Calu3 (cell line): ENCODE data around the gene SLC7A5. TPM values are rescaled to one million over a fixed set of nuclear protein-coding genes. Genes with fewer than 3 reads are reported as not detected.
A peak's percentile ranks its signal among the peaks of the same experiment; 100 is the strongest.
"Not testable (repeated sequence)": the region's sequence is repeated elsewhere in the genome, so short reads cannot be mapped to it uniquely, and the experiment has no call there.

Experiments used
- BruUV-seq: library from RNA; stranded (reverse); fragments of 400-500 nt; replicated peaks from 2 replicates; lab custom pipeline; 2021; lab: Mats Ljungman, UMichigan
- CTCF ChIA-PET: fragments of 300-600 bp; sonication (Branson Sonifier 250); formaldehyde crosslinking; loops from one replicate; lab custom pipeline; 2022; ENCODE audit warnings: antibody characterized with exemption; lab: Charles Lee
- DNase-seq: peaks from one replicate; pipeline ENCODE4 v3.0.0; 2022
- H3K27ac Mint-ChIP-seq: one replicate; pipeline ENCODE4 v1.8.0; 2022; ENCODE audit warnings: mixed read lengths; ENCODE audit not compliant: unreplicated experiment
- H3K27me3 Mint-ChIP-seq: one replicate; pipeline ENCODE4 v1.8.0; 2022; ENCODE audit warnings: mixed read lengths; ENCODE audit not compliant: unreplicated experiment
- H3K36me3 Mint-ChIP-seq: one replicate; pipeline ENCODE4 v1.8.0; 2022; ENCODE audit warnings: mild to moderate bottlenecking, moderate library complexity, mixed read lengths; ENCODE audit not compliant: insufficient read depth, unreplicated experiment
- H3K4me1 Mint-ChIP-seq: one replicate; pipeline ENCODE4 v1.8.0; 2022; ENCODE audit warnings: mild to moderate bottlenecking, low read depth, mixed read lengths; ENCODE audit not compliant: unreplicated experiment
- H3K4me3 Mint-ChIP-seq: one replicate; pipeline ENCODE4 v1.8.0; 2022; ENCODE audit warnings: mild to moderate bottlenecking, low read depth, moderate library complexity, mixed read lengths; ENCODE audit not compliant: unreplicated experiment
- H3K9me3 Mint-ChIP-seq: one replicate; pipeline ENCODE4 v1.8.0; 2022; ENCODE audit warnings: low read depth, mixed read lengths; ENCODE audit not compliant: unreplicated experiment
- CTCF ChIP-seq: fragments of 200-600 bp; IDR thresholded peaks from one replicate; pipeline ENCODE4 v1.8.0; 2022; ENCODE audit warnings: antibody characterized with exemption; ENCODE audit not compliant: unreplicated experiment
- intact Hi-C: fragments of 100-400 bp; cut with micrococcal nuclease; formaldehyde crosslinking; loops from one replicate; pipeline ENCODE4 v1.10.0; 2022; ENCODE audit not compliant: unreplicated experiment
- total RNA-seq: library from RNA; stranded (reverse); gene quantifications from 2 replicates; pipeline ENCODE4 v1.2.3, GENCODE V29; 2022

Gene SLC7A5
- total RNA-seq, 1 experiment from 2014 or later: 501 TPM

GRCh38 chr16:87790292-87791100 lies 78.8 kb downstream of the SLC7A5 start:
- Mint-ChIP-seq H3K4me3 (no peak overlapping the region), H3K4me1 (peaks cover 20% of the 10 kb centered on the region), H3K27ac (peak overlapping the region; percentile 60), H3K9me3 (no peaks in the 10 kb centered on the region), H3K27me3 (no peaks in the 10 kb centered on the region), H3K36me3 (peaks cover 13% of the 10 kb centered on the region)
- no TSS peak for BruUV-seq
- no peak for TF ChIP-seq CTCF
- CTCF ChIA-PET: interaction anchor here (2.0 to 3.0 kb wide), 3 partner anchors 11 to 81 kb away, joined by 5 to 8 read pairs (median 7); no protein-coding TSS in a partner anchor
- intact Hi-C loops: no loop called here
- DNase-seq: no peak

GRCh38 chr16:87789437-87790291 lies 79.6 kb downstream of the SLC7A5 start:
- H3K4me3 Mint-ChIP-seq: peak overlapping the region; percentile 28
- TF ChIP-seq CTCF: no peak
- no peaks in the 10 kb centered on the region for H3K27me3 Mint-ChIP-seq
- intact Hi-C loops: no loop called here
- no peaks in the 10 kb centered on the region for H3K9me3 Mint-ChIP-seq
- peaks cover 20% of the 10 kb centered on the region for H3K4me1 Mint-ChIP-seq
- CTCF ChIA-PET: interaction anchor here (0.6 to 3.0 kb wide), 5 partner anchors 11 to 106 kb away, joined by 3 to 8 read pairs (median 5); no protein-coding TSS in a partner anchor
- H3K27ac Mint-ChIP-seq: peak overlapping the region; percentile 60
- BruUV-seq: no TSS peak
- DNase-seq: peak; percentile 56
- H3K36me3 Mint-ChIP-seq: peaks cover 13% of the 10 kb centered on the region

GRCh38 chr16:87788730-87789436 lies 80.4 kb downstream of the SLC7A5 start:
- intact Hi-C loops, H3K9me3 Mint-ChIP-seq, H3K27me3 Mint-ChIP-seq, DNase-seq, BruUV-seq, H3K4me3 Mint-ChIP-seq: not testable (repeated sequence)
- peaks cover 20% of the 10 kb centered on the region for H3K4me1 Mint-ChIP-seq
- H3K36me3 Mint-ChIP-seq: peaks cover 13% of the 10 kb centered on the region
- CTCF ChIA-PET: interaction anchor here (2.0 kb wide), 1 partner anchor 10 kb away, joined by 7 read pairs; no protein-coding TSS in a partner anchor
- H3K27ac Mint-ChIP-seq: peak overlapping the region; percentile 60

GRCh38 chr16:87787451-87788091 lies 81.7 kb downstream of the SLC7A5 start:
- CTCF ChIA-PET: interaction anchor here (0.6 kb wide), 1 partner anchor 668 kb away, joined by 3 read pairs; no protein-coding TSS in a partner anchor

More at GRCh38 chr16:87787451-87788091, 81.7 kb downstream of the SLC7A5 start:
- H3K27me3 Mint-ChIP-seq, DNase-seq, intact Hi-C loops, H3K9me3 Mint-ChIP-seq, BruUV-seq, H3K4me3 Mint-ChIP-seq, H3K27ac Mint-ChIP-seq: not testable (repeated sequence)
- H3K4me1 Mint-ChIP-seq: peaks cover 20% of the 10 kb centered on the region
- H3K36me3 Mint-ChIP-seq: peaks cover 13% of the 10 kb centered on the region
